ENCODE data around the gene TIMM13.

GRCh38 chr19:2420490-2420889, 6.9 kb downstream of the TIMM13 start:
- no peak for TF ChIP-seq CTCF (IDR thresholded peaks at IDR 0.05; ENCODE audit: extremely low read depth in 1 of 2, insufficient read depth in 1 of 2, low read depth in 1 of 2, low read length in 2 of 2)
- TF ChIP-seq POLR2A (IDR thresholded peaks at IDR 0.05; ENCODE audit: low read depth, low read length) = no peak
- no peak for TF ChIP-seq MAX (IDR thresholded peaks at IDR 0.05; ENCODE audit: insufficient read depth, insufficient read length)
- no peak for TF ChIP-seq POLR2AphosphoS5 (IDR thresholded peaks at IDR 0.05; ENCODE audit: insufficient read depth, low read depth, low read length)
- no peak for TF ChIP-seq FOS (IDR thresholded peaks at IDR 0.05; ENCODE audit: borderline replicate concordance, insufficient read depth, low read length)
- no peak for TF ChIP-seq EZH2 (IDR thresholded peaks at IDR 0.05; ENCODE audit: borderline replicate concordance, low read depth, low read length, severe bottlenecking)

Measured in endothelial cell of umbilical vein (primary cell).